ENCODE measurements around the gene SPRY1. TPM values are rescaled to one million over a fixed set of nuclear protein-coding genes. Genes with fewer than 3 reads are reported as not detected.

Gene SPRY1
- total RNA-seq, 2 donors from 2014 or later = 50.0 to 118 TPM

DNA sequence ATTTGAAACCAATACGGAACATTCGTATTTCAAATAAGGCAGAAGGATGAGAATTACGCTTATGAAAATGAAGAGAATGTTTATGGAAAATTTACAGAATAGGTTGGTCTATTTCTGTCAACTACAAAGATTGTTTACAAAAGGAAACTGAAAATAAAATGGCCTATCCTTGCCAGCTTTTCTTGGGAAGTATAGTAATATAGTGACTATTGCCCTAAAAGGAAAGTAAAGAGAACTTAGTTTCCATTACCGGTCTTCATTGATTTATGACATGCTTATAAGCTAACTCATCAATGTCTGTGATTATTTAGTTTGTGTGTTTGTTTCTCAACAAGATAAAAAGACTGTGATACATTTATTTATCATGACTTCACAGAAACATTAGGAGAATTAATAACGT, 2.9 kb upstream of the SPRY1 start:
- no peak for DNase-seq (ENCODE audit: low spot score)
- Histone ChIP-seq H3K4me1 (no peaks in the 10 kb centered on the region), H3K27me3 (no peaks in the 10 kb centered on the region), H3K36me3 (peaks cover 14% of the 10 kb centered on the region), H3K27ac (no peak overlapping the region), H3K4me3 (no peak overlapping the region), H3K9me3 (no peaks in the 10 kb centered on the region)
- TF ChIP-seq, protein P1, sequence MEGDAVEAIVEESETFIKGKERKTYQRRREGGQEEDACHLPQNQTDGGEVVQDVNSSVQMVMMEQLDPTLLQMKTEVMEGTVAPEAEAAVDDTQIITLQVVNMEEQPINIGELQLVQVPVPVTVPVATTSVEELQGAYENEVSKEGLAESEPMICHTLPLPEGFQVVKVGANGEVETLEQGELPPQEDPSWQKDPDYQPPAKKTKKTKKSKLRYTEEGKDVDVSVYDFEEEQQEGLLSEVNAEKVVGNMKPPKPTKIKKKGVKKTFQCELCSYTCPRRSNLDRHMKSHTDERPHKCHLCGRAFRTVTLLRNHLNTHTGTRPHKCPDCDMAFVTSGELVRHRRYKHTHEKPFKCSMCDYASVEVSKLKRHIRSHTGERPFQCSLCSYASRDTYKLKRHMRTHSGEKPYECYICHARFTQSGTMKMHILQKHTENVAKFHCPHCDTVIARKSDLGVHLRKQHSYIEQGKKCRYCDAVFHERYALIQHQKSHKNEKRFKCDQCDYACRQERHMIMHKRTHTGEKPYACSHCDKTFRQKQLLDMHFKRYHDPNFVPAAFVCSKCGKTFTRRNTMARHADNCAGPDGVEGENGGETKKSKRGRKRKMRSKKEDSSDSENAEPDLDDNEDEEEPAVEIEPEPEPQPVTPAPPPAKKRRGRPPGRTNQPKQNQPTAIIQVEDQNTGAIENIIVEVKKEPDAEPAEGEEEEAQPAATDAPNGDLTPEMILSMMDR (IDR thresholded peaks at IDR 0.05) = no peak

DNA sequence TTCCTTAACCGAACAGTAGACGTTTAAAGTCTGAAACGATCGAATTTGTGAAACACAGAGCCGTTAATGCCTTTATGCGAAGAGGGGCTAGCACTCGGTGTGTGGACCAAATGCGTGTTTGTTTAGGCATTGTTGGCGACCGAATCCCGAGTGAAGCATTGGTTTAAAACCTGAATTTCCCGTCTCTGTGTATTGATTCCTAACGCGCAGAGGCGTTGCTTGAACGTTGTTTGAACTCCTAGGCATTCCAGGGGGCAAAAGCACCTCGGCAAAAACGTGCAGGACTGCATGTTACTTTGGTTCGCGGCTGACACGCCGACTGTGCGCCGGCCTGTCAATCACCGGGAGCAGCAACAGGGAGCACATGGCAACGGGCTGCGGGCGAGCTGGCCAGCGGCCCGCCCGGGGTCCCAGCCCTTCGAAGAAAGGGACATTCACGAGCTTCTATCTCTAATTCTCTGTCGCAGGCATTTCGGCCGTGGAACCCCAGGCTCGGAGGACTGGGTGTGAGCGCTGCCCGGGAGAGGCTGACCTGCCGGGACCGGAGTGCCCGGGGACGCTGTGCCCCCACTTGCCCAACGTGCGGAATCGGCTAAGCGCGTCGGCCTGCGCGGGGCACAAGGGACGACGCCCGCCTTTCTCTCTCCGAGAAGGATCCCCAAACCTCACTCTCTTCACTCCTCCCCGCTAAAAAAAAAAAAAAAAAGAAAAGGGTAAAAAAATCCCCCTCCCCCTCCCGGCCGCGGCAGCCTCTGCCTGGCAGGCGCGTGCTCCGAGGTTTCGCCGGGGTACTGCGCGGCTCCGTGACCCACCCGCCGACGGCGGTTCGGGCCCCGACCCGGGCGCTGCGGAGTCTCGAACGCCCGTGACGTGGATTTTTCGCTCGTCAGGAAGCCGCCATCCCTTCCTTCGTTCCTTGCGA, 810 bp downstream of the SPRY1 start:
- H3K9me3 ChIP-seq = no peaks in the 10 kb centered on the region
- TF ChIP-seq, protein P1 (IDR thresholded peaks at IDR 0.05) = no peak
- peak overlapping the region; percentile 63 to 74 for H3K4me3 ChIP-seq
- H3K27me3 ChIP-seq = no peaks in the 10 kb centered on the region
- no peak for DNase-seq (ENCODE audit: low spot score)
- peaks cover 51% of the 10 kb centered on the region for H3K36me3 ChIP-seq
- H3K4me1 ChIP-seq = peaks cover 0 to 3% of the 10 kb centered on the region in 2 donors
- peak overlapping the region; percentile 96 for H3K27ac ChIP-seq

DNA sequence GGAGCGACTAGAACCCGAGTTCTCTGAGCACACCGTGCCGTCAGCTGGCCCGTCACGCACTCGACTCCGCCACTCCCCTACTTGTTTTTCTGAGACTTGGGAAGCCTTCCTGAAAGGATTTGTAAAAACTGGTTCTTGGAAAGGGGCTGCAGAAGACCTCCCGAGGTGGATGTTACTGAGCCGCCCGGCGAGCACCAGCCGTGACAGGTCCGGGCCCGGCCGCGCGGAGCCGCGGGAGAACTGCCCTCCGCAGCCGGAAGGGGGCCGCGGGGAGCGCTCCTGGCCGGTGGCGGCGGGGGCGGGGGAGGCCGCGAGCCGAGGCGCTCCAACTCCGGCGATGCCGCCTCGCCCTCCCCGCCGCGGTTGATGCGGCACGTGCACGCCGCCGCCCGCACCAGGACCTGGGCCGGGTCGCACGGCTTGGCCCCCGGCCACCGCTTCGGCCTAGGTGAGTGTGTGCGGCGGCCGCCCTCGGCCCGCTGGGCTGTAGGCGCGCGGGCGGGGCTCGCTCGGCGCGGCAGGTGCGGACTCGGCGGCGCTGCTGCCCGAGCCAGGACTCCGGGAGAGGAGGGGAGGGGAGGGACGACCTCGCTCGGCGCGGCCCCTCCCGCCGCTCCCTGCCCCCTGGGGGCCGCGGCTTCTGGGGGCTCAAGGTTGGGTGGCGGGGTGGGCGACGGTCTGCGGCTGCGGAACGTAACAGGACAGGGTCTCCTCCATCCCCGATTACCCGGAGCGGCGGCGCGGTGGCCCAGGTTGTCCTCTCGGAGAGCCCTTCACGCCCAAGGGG, 1.7 kb downstream of the SPRY1 start:
- H3K36me3 ChIP-seq = peaks cover 59% of the 10 kb centered on the region
- peak overlapping the region; percentile 63 to 74 for H3K4me3 ChIP-seq
- H3K9me3 ChIP-seq = no peaks in the 10 kb centered on the region
- no peak for DNase-seq (ENCODE audit: low spot score)
- H3K27ac ChIP-seq = peak overlapping the region; percentile 96
- no peaks in the 10 kb centered on the region for H3K27me3 ChIP-seq
- TF ChIP-seq, protein P1 (IDR thresholded peaks at IDR 0.05) = peak; percentile 20 to 56
- peaks cover 0 to 12% of the 10 kb centered on the region in 2 donors for H3K4me1 ChIP-seq

DNA sequence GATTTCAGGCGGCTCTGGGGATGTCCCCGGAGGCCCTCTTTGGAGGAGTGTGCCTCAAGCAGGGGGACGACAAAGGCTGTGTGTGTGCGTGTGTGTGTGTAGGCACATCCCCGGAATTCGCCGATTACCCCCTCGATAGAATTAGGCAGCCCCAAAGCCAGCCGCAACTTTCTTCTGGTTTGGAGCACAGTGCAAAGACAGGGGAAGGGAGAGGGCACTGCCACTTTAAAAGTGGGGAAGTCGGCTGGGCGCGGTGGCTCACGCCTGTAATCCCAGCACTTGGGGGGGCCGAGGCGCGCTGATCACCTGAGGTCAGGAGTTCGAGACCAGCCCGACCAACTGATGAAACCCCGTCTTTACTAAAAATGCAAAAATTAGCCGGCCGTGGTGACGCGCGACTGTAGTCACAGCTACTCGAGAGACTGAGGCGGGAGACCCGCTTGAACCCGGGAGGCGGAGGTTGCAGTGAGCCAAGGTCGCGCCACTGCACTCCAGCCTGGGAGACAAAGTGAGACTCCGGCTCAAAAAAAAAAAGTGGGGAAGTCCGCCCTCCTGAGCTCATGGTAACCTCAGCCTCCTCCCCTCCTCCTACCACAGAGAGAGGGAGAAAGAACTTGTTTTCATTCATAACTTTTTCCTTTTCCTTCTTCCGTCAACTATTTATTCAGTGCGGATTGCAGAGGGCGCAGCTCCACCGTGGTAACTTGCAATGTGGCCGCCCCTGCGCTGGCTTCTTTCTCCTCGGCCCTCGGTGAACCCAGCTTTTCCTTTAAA, 2.4 kb downstream of the SPRY1 start:
- H3K4me3 ChIP-seq = peak overlapping the region; percentile 63 to 74
- H3K9me3 ChIP-seq = no peaks in the 10 kb centered on the region
- H3K36me3 ChIP-seq = peaks cover 65% of the 10 kb centered on the region
- peaks cover 0 to 17% of the 10 kb centered on the region in 2 donors for H3K4me1 ChIP-seq
- no peak for DNase-seq (ENCODE audit: low spot score)
- peak overlapping the region; percentile 96 for H3K27ac ChIP-seq
- TF ChIP-seq, protein P1 (IDR thresholded peaks at IDR 0.05) = peak in 1 of 2 donors; percentile 42
- no peaks in the 10 kb centered on the region for H3K27me3 ChIP-seq

DNA sequence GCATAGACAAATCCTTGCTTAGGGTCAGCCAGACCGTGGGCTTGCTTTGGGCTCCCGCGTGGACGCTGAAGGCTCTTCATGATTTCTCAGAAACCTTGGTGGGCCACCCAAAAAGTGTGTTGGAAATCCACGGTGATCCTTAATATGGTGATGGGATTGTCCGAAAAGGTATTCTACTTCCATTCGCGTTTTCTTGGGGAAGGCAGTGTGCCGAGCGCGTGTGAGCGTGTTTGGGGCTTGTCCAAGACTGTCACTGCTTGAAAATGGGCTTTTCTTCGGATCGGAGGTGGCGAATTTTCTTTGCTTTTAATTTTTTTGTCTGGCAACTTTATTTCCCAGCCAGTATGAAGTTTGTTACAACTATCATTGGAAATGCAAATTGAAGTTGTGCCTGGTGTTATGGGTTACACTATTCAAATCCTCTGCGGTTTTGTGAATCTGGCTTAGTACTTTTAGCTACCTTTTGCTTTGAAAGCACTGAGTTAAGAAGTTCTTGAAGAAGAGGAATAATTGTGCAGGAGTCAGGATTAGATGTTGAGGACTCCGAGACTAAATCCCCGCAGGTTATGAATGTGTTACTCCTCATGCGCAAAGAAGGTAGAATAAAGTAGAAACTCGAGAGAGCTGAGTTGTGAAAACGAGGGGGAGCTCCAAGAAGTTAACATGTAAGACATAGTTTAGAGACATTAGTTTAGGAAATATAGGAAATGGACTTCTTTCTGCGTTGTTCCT, 3.2 kb downstream of the SPRY1 start:
- H3K27ac ChIP-seq = peak overlapping the region; percentile 96
- peaks cover 65% of the 10 kb centered on the region for H3K36me3 ChIP-seq
- DNase-seq (ENCODE audit: low spot score) = no peak
- H3K4me3 ChIP-seq = peak overlapping the region; percentile 63 to 74
- peaks cover 0 to 19% of the 10 kb centered on the region in 2 donors for H3K4me1 ChIP-seq
- no peaks in the 10 kb centered on the region for H3K9me3 ChIP-seq
- TF ChIP-seq, protein P1 (IDR thresholded peaks at IDR 0.05) = no peak
- H3K27me3 ChIP-seq = no peaks in the 10 kb centered on the region

Measured in right atrium auricular region (tissue), 2 donors.